C4-2B (cell line): Measurements from ENCODE around the gene CCNT1.

ENCODE experiments used
- CTCF ChIP-seq: fragments of 450-650 bp; conservative IDR thresholded peaks from 2 replicates; pipeline ENCODE4 v1.5.1; 2017; ENCODE audit warnings: mild to moderate bottlenecking
- ZFX ChIP-seq: fragments of 450-650 bp; IDR thresholded peaks from 2 replicates; pipeline ENCODE4 v1.6.1; 2017

GRCh38 chr12:48695859-48696258, 20.6 kb downstream of the CCNT1 start:
- no peak for TF ChIP-seq CTCF
- TF ChIP-seq ZFX = no peak
